HG02588 (cell line): ENCODE measurements around the gene NATD1.
"Not testable (repeated sequence)": the region's sequence is repeated elsewhere in the genome, so short reads cannot be mapped to it uniquely, and the experiment has no call there.

Experiments used
- ATAC-seq: cut with Tn5 transposase; IDR thresholded peaks from one replicate; pipeline ENCODE4 v1.9.1; 2021; ENCODE audit warnings: mild to moderate bottlenecking, moderate library complexity; ENCODE audit not compliant: unreplicated experiment

The NATD1 gene

DNA sequence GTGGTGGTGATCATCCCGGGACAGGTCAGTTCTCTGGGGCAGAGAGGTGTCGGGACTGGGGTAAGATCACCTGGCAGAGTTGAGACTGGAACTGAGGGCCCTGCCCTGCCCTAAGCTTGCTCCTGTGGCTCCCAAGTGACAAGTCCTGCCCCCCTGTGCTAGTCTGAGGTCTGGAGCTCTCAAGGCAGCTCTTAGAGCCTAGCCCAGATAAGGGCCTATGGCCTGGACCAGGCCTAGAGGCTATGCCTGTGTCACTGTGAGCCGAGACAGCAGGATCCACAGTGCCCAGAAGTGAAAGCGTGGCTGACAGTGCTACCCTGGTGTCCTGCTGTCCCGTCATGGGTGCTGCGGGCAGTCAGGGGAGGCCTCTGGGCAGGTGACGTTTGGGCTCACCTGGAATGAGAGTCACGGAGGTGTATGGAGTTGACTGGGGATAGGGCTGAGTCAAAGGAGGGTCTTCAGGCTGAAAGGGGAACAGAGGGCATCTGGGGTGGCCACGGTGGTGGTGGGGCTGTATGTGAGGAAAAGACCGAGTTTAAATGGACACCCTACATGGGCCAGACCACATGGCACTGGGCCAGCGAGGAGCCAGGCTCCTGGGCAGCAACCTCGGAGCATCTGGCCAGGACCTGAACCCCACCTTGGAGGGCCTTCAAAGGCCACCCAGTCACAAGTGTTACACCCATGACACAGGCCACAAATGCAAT lies 5.5 kb downstream of the NATD1 start:
- ATAC-seq = no peak

DNA sequence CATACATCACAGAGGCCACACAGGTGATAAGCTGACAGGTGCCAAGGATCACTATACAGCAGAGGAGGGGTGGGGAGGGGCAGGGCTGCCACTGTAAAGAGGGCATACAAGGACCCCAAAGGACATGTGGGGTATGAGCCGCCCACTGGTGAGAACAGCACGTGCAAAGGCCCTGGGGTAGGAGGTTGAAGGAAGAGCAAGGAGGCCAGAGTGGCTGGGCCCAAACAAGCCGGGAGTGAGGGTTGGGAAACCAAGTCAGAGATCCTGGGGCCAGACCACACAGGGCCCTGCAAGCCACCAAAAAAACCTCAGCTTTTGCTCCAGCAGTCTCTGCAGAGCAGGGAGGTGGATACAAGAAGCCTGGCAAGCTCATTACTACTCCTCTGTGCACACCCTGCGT lies 6.5 kb downstream of the NATD1 start:
- ATAC-seq = no peak

DNA sequence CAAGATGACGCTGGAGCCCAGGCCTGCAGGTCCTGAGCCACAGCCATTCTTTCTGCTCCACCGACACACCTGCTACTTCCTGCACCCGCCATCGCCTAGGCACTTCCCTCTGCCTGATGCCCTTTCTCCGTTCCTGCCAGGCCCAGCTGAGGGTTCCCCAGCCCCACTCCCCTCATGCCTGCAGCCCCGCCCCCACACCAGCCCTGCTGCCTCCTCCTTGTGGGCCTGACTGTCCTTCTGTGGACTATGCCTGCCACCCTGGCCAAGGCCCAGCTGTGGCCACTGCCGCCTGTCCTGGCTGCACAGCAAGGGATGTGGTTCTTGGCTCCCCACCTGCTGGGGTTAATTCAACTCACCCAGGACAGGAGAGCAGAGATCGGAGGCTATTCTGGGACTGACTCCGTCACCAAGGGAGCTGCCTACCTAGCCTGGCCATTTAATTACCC lies 7.5 kb downstream of the NATD1 start:
- no peak for ATAC-seq

DNA sequence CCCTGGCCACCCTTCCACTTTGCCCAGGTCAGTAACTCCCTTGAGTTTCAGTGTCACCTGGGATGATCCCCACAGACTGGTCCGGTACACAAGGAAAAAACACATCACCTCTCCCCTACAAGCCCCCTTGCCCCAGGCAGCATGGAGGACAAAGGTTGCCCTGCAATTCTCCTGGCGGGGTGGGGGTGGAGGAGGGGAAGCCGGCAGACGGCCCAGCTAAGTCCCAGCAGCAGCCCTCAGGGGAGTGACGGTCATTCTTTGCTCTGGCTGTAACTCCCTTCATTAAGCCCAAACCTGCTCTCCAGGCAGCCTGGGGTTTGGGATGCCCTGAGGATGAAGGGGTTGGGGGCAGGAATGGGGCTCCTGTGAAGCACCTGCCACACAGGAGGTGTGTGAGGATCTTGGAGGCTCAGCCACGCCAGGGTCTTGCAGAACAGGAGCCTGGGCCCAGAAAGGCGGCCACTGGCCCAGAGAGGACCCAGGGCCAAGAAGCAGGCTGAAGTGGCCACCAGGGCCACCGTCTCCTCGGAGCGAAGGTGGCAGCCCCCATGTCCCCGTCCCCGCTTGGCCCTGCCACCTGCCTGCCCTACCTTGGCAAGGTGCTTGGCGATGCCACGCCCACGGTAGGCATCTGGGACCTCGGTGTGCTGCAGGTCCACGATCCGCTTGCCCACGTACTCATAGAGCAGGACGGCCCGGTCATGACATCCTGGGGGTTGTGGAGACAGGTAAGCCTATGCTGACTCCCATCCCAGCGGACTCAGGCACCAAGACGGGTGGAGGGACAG lies 9.5 kb downstream of the NATD1 start:
- no peak for ATAC-seq

DNA sequence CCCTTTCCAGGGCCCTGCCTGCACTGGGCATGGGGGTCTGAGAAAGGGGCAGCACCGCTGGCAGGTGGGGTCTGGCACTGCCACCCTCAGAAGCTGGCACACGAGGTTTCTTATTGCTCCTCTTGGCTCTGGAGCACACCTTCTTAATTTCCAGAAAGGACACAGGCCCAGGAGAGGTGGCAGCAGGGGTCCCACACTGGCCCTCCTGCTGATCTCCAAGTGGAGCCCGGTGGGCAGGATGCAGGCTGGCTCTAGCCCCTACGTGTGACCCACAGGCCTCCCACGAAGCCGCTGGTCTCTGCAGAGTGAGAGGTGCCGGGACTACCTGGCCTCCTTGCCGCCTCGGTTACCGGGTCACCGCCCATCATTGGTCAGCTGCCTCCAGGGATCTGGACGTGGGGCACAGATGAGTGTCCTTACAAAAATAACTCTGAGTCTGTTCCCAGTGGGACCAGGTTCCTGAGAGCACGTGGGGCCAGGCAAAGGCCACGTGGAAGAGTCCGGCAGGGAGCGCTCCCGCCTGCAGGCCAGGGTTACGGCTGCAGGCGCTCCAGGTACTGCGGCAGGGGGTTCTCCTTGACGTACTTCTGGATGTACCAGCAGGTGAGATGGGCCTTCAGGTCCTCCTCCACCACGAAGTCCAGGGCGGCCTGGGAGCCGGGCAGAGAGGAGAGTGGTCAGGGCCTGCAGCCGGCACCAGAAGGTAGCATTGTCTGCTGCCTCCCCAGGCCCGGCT lies 10.3 kb downstream of the NATD1 start:
- ATAC-seq = no peak

DNA sequence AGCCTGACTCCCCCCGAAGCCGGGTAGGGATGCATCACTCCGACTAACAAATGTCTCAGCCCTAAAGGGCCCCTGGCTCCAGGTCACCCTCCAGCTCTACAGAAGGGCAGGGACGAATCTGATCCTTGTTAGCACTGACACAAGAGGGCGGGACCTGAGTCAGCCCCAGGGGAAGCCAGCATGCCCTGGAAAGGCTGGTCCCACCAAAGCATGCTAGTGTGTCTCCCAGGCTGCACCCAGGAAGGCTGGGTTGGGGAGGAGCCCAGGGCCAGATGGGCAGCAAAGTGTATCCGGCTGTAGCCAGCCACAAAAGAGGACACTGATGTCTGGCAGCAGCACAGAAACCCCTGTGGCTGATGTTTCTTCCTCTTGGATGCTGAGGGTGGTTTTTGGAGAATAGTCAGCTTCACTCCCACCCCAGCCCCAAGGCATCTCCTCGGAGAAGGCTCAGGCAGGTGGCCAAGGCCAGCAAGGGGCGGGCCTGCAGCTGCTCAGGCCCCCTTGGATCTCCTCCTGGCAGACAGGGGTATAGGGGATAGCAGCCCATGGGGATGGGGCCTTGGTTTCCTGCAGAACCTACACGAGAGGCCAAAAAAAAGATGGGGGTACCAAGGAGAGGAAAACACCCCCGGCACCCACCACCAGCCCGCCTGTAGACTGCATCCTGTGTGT lies 11.0 kb downstream of the NATD1 start:
- ATAC-seq = no peak

DNA sequence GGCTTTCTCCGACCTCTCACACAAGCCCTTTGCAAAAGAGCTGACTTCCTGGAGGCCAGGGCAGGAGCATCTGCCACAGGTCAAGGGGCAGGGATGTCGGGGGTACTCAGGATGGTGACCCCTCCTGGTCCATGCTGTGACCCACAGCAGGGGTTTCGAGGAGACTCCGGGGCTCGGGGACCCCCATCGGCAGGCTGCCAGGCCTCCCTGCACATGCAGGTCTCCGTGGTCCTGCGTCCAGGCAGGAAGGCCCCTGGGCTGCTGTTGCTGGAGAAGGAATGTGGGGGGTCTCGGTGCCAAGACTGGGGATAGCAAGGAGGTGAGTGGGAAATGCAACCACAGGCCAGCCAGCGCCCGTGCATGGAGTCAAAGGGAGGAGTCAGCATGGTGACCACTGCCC lies 11.6 kb downstream of the NATD1 start:
- no peak for ATAC-seq

DNA sequence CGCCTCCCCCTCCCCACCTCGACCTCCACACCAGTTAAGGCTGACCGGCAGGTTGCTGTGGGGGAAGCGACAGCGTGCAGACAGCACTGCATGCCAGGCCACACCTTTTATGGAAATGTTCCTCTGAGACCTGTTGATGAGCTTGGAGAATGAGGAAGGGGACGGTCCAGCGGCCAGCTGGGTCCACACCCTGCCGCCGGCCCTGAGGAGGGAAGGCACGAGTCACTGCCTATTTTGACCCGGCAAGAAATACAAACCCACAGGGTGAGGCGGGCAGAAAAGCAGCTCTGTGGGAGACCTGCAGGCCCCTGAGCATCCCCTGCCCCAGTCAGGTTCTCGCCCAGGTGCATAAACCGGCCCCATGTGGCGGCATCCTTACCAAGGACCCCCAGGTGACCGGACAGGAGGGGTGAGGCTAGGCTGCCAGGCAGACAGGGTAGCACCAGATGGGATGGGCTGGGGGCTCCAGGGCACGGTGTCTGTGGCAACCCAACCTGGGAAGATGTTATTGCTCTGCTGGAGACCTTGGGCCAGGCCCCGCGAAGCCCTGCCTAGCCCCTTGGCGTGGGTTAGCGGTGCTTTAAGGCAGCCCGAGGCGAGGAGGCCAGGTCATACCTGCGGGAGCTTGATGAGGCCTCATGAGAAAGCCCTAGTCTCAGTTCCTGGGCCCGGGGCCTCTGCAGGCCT lies 12.7 kb downstream of the NATD1 start:
- no peak for ATAC-seq

DNA sequence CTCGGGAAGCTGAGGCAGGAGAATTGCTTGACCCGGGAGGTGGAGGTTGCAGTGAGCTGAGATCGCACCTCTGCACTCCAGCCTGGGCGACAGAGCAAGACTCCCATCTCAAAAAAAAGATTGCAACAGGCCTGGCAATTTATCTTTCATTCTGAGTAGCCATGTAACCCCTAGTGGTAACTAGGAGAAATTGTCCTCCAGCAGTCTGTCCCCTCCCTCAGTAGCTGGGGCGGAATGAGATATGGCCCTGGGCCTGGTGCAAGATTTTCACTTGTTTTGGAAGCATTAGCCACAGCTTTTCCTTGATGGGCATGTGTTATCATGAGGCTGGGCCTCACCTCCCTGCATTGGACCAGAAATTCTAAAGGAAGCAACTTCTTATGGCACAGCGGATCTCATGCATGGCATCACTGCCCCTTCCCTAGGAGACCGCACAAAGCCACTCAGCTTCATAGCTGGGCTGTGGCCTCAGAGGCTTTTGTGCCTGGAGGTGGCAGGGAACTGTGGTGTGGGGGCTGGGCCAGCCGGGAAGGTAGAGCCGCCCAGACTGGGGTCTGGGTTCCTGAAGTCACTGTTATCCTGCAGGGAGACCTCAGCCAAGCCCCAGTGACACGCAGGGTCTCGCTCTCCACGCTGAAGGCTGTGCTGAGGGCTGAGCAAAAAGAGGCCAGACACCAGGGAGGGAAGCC lies 13.4 kb downstream of the NATD1 start:
- no peak for ATAC-seq

DNA sequence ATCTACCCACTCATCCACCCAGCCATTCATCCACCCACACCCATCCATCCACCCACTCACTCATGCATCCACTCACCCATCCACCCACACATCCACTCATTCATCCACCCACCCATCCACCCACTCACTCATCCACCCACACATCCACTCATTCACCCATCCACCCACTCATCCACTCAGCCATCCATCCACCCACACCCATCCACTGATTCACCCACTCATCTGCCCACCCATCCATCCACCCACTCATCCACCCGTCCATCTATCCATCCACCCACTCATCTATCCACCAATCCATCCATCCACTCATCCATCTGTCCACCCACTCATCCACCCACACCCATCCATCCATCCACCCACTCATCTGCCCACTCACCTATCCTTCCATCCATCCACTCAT lies 17.3 kb downstream of the NATD1 start:
- ATAC-seq = no peak

DNA sequence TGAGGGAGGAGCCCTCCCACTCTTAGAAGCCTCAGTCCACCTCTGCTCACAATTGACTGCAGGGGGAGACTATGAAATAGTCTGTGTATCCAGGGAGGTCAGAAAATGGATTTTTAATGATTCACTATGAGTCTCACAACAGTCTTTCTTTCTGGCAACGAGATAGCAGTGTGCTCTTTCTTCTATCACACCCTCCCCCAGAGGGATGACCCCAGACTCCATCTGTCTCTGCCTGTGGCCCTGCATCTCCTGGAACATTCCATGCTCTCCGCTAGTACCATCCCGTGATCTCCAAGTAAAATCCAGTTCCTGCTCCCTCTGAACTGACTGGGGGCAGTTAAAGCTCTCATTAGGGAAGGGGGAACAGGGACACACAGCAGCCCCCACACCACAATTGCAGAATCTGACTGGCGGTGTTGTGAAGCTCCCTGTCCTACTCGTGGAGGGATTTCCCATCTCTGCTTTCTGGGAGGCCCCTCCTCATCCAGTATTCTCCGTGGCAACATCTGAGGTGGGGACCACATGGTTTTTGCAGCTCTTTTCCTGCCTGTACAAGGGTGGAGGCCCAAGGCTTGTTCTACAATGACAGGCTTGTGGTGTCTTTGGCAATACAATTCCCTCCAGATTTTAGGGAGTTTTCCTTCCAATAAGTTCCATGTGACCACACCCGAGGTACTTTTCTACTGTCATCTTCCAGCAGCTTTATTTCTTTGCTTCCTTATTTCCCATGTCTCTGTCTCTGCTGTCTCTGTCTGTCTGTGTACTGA lies 19.4 kb downstream of the NATD1 start:
- no peak for ATAC-seq

DNA sequence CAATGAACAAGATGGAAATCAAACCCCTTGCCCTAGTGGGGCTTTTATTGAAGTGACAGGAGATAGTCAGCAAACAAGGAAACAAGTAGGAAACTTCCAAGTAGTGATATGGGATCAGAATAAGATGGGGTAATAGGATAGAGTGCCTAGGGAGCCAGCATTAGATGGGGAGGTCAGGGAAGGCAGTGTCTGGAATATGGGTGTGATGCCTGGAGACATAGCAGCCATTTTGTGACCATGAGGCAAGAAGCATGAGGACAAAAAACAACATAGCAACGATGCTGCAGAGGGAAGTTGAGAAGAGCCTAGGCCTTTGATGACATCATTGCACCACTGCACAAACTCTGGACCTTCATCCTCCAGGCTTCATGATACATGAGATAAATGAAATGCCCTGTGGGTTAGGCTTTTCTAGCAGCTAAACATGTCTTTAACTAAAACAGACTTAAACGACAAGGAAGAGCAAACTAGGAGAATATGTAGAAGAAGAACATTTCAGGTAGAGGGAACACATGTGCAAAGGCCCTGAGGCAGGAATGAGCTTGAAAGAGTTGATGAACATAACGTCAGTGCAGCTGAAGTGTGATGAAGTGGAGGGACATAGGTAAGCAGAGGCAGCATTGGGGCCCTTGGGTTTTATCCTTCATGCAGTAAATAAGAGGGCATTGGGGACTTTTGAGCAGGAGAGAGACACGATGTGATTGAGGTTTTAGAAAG lies 21.0 kb downstream of the NATD1 start:
- no peak for ATAC-seq

DNA sequence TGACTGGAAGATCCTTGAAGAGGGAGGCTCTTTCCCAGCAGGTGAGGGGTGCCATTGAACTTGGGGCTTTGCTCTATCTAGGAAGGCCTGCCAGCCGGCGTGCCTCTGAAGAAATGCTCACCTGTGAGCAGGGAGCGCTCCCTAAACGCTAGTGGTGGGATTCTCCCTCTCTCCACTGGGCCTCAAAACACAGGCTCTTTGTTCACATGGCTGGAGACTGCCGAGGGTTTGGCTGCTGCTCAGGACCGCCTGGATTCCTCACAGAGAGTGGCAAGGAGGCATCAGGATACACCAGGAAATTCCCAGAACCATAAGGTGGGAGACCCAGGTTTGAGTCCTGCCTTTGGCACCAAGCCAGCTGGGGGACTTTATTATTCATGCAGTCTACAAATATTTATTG lies 21.7 kb downstream of the NATD1 start:
- no peak for ATAC-seq

DNA sequence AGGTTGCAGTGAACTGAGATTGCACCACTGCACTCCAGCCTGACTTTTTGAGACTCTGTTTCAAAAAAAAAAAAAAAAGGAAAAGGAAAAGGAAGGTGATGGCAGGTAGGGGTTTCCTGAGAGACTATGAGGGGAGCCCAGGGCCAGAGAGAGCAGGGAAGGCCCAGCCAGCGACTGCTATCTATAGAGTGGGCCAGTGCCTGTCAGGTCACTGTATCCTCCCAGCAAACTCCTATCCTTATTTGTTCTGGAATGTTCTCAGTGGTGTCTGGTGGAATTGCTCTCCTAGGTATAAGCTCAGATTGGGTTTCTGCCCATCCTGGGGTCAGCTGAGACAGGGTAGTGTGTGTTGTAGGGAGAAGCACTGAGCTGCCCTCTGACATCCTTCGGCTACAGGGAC lies 24.4 kb downstream of the NATD1 start:
- ATAC-seq = no peak

DNA sequence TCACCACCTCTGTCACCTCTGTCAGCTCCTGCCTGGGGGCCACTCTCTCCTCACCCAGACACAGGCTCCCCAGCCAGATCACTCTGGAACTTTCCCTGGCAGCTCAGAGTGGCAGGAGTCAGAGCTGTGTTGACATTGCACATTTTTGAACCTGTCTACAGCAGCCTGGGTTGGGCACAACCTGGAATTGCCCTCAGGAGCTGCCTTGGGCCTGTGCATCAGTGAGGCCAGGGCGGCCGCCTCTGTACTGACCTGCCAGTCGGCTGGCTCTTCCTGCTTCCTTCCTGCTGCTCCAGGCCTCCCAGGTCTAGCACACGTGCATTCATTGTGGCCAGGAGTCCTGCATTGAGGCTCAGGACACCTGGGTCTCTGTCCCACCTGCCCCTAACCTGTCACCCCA lies 25.1 kb downstream of the NATD1 start:
- ATAC-seq = no peak

DNA sequence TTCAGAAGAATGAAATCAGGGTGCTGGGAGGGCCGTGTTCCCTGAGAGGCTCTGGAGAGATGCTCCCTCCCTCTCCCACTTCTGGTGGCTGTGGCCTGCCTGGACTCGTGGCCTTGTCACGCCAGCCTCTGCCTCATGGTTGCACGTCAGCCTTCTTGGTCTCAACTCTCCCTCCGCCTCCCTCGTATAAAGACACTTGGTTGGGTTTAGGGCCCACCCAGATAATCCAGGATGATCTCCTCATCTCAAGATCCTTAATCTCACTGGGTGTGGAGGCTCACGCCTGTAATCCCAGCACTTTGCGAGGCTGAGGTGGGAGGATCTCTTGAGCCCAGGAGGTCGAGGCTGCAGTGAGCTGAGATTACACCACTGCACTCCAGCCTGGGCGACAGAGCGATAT lies 25.9 kb downstream of the NATD1 start:
- not testable (repeated sequence) for ATAC-seq

DNA sequence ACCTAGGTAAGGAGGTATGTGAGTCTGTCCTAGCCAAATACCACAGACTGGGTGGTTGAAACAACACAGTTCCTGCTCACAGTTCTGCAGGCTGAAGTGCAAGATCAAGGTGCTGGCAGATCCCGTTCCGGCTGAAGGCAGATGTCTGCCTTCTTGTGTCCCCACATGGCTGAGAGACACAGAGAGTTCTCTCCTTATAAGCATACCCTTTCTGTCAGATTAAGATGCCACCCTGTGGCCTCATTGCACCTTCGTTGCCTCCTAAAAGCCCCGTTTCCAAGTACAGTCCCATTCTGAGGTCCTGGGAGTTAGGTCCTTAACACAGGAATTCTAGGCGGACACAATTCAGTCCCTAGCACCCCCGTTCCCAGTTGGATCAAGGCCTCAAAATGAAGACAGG lies 30.1 kb downstream of the NATD1 start:
- ATAC-seq = no peak

DNA sequence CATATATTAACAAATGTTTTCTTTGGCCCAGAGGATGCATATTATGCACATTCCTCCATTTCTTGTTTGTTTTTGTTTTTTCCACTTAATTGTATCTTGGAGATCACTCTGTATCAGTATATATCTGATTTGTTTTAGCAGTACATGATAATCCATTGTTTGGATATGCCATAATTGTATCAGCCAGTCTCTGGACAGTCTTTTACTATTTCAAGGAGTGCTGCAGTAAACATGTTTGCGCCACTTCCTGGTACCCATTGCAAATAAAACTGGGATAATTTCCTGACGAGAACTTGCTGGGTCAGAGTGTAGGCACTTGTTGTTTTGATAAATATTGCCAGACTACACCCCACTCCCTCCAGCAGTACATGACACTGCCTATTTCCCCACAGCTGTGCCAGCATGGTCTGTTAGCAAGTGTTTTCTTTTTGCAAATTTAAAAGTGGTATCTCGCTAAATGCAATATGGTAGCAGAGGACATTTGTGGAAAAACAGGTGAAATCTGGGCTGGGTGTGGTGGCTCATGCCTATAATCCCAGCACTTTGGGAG lies 34.3 kb downstream of the NATD1 start:
- ATAC-seq = no peak
